ENCODE results near the gene ZBTB24. TPM values are rescaled to one million over a fixed set of nuclear protein-coding genes. Genes with fewer than 3 reads are reported as not detected.

Gene ZBTB24
- total and polyA plus RNA-seq, 2 donors, result 9.2 TPM

DNA sequence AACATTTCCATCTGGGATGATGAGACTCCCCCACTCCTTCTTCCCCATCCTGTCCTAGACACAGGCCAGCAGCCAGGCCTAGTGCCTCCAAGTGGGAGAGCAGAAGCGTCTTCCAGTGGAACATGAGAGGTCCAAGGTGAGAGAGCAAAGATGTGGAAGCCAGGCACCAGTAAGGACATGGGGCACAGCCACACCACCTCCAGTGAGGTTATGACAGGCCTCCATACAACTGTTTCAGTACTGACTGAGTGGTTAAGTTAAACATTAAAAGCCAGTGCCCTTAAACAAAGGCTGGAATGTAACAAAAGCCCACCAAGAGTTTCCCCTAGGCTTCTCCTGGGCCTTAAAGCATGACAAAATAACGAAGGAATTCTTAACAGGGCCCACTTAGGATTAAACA lies 5.3 kb downstream of the ZBTB24 start:
- peaks cover 31 to 44% of the 10 kb centered on the region in 2 donors for H3K4me1 ChIP-seq (ENCODE audit: control insufficient read depth in 2 of 2, insufficient read depth in 2 of 2, low read length in 2 of 2)
- H3K4me3 ChIP-seq (ENCODE audit: low read length in 2 of 2), result no peak overlapping the region
- H3K9me3 ChIP-seq (ENCODE audit: control insufficient read depth in 2 of 2, insufficient read depth in 1 of 2, low read length in 1 of 2), result peaks cover 0 to 2% of the 10 kb centered on the region in 2 donors
- 95% methylated on average over 2 of the region's 2 CpGs for WGBS
- peaks cover 30 to 71% of the 10 kb centered on the region in 2 donors for H3K36me3 ChIP-seq (ENCODE audit: control insufficient read depth in 2 of 2, insufficient read depth in 2 of 2, low read length in 1 of 2)
- no peak overlapping the region for H3K27ac ChIP-seq (ENCODE audit: low read depth in 1 of 2, low read length in 1 of 2)
- no peaks in the 10 kb centered on the region for H3K27me3 ChIP-seq (ENCODE audit: control insufficient read depth in 2 of 2, insufficient read depth in 1 of 2, low read length in 1 of 2)
- DNase-seq (ENCODE audit: low read depth in 6 of 9, low spot score in 9 of 9), result no peak

DNA sequence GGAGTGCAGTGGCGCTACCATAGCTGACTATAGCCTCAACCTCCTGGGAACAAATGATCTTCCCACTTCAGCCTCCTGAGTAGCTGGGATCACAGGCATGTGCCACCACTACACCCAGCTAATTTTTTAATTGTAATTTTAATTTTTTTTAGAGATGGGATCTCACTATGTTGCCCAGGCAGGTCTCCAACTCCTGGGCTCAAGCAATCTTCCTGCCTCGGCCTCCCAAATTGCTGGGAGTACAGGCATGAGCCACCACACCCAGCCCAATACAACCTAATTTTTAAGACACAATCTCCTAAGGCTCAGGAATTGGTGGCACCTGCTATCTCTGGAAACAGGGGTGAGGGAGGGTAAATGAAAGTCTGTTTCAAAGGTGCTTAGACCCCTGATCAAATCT lies 5.8 kb downstream of the ZBTB24 start:
- Histone ChIP-seq H3K4me1 (ENCODE audit: control insufficient read depth in 2 of 2, insufficient read depth in 2 of 2, low read length in 2 of 2) (peaks cover 29 to 40% of the 10 kb centered on the region in 2 donors), H3K4me3 (ENCODE audit: low read length in 2 of 2) (no peak overlapping the region), H3K9me3 (ENCODE audit: control insufficient read depth in 2 of 2, insufficient read depth in 1 of 2, low read length in 1 of 2) (peaks cover 0 to 2% of the 10 kb centered on the region in 2 donors), H3K36me3 (ENCODE audit: control insufficient read depth in 2 of 2, insufficient read depth in 2 of 2, low read length in 1 of 2) (peaks cover 35 to 76% of the 10 kb centered on the region in 2 donors), H3K27me3 (ENCODE audit: control insufficient read depth in 2 of 2, insufficient read depth in 1 of 2, low read length in 1 of 2) (no peaks in the 10 kb centered on the region), H3K27ac (ENCODE audit: low read depth in 1 of 2, low read length in 1 of 2) (no peak overlapping the region)
- 97% methylated on average over 2 of the region's 2 CpGs for WGBS
- DNase-seq (ENCODE audit: low read depth in 6 of 9, low spot score in 9 of 9), result no peak

- peaks cover 48 to 81% of the 10 kb centered on the region in 2 donors for H3K36me3 ChIP-seq (ENCODE audit: control insufficient read depth in 2 of 2, insufficient read depth in 2 of 2, low read length in 1 of 2)
- peaks cover 17 to 26% of the 10 kb centered on the region in 2 donors for H3K4me1 ChIP-seq (ENCODE audit: control insufficient read depth in 2 of 2, insufficient read depth in 2 of 2, low read length in 2 of 2)
- no peak overlapping the region for H3K4me3 ChIP-seq (ENCODE audit: low read length in 2 of 2)
- H3K27me3 ChIP-seq (ENCODE audit: control insufficient read depth in 2 of 2, insufficient read depth in 1 of 2, low read length in 1 of 2), result no peaks in the 10 kb centered on the region
- DNase-seq (ENCODE audit: low read depth in 6 of 9, low spot score in 9 of 9), result no peak
- H3K9me3 ChIP-seq (ENCODE audit: control insufficient read depth in 2 of 2, insufficient read depth in 1 of 2, low read length in 1 of 2), result peaks cover 0 to 2% of the 10 kb centered on the region in 2 donors
- 96% methylated on average over 2 of the region's 2 CpGs for WGBS
- no peak overlapping the region for H3K27ac ChIP-seq (ENCODE audit: low read depth in 1 of 2, low read length in 1 of 2)
Observed at GRCh38 chr6:109475625-109476024, 7.4 kb downstream of the ZBTB24 start.

GRCh38 chr6:109474995-109475394 lies 8.0 kb downstream of the ZBTB24 start:
- DNase-seq (ENCODE audit: low read depth in 6 of 9, low spot score in 9 of 9), result no peak
- Histone ChIP-seq H3K27ac (ENCODE audit: low read depth in 1 of 2, low read length in 1 of 2) (no peak overlapping the region), H3K36me3 (ENCODE audit: control insufficient read depth in 2 of 2, insufficient read depth in 2 of 2, low read length in 1 of 2) (peaks cover 55 to 81% of the 10 kb centered on the region in 2 donors), H3K9me3 (ENCODE audit: control insufficient read depth in 2 of 2, insufficient read depth in 1 of 2, low read length in 1 of 2) (peaks cover 0 to 2% of the 10 kb centered on the region in 2 donors), H3K4me1 (ENCODE audit: control insufficient read depth in 2 of 2, insufficient read depth in 2 of 2, low read length in 2 of 2) (peaks cover 11 to 23% of the 10 kb centered on the region in 2 donors), H3K27me3 (ENCODE audit: control insufficient read depth in 2 of 2, insufficient read depth in 1 of 2, low read length in 1 of 2) (no peaks in the 10 kb centered on the region), H3K4me3 (ENCODE audit: low read length in 2 of 2) (no peak overlapping the region)
- 98% methylated on average over 4 of the region's 4 CpGs for WGBS

GRCh38 chr6:109473120-109473519 lies 9.9 kb downstream of the ZBTB24 start:
- WGBS, result 98% methylated on average over 3 of the region's 3 CpGs
- peaks cover 11 to 17% of the 10 kb centered on the region in 2 donors for H3K4me1 ChIP-seq (ENCODE audit: control insufficient read depth in 2 of 2, insufficient read depth in 2 of 2, low read length in 2 of 2)
- H3K36me3 ChIP-seq (ENCODE audit: control insufficient read depth in 2 of 2, insufficient read depth in 2 of 2, low read length in 1 of 2), result peaks cover 61 to 80% of the 10 kb centered on the region in 2 donors
- no peak for DNase-seq (ENCODE audit: low read depth in 6 of 9, low spot score in 9 of 9)
- no peak overlapping the region for H3K4me3 ChIP-seq (ENCODE audit: low read length in 2 of 2)
- H3K27ac ChIP-seq (ENCODE audit: low read depth in 1 of 2, low read length in 1 of 2), result no peak overlapping the region
- H3K27me3 ChIP-seq (ENCODE audit: control insufficient read depth in 2 of 2, insufficient read depth in 1 of 2, low read length in 1 of 2), result no peaks in the 10 kb centered on the region
- H3K9me3 ChIP-seq (ENCODE audit: control insufficient read depth in 2 of 2, insufficient read depth in 1 of 2, low read length in 1 of 2), result peaks cover 0 to 2% of the 10 kb centered on the region in 2 donors

- no peak overlapping the region for H3K27ac ChIP-seq (ENCODE audit: low read depth in 1 of 2, low read length in 1 of 2)
- peaks cover 6 to 9% of the 10 kb centered on the region in 2 donors for H3K4me1 ChIP-seq (ENCODE audit: control insufficient read depth in 2 of 2, insufficient read depth in 2 of 2, low read length in 2 of 2)
- no peaks in the 10 kb centered on the region for H3K9me3 ChIP-seq (ENCODE audit: control insufficient read depth in 2 of 2, insufficient read depth in 1 of 2, low read length in 1 of 2)
- 97% methylated on average over 9 of the region's 9 CpGs for whole genome bisulfite sequencing
- no peak for DNase-seq (ENCODE audit: low read depth in 6 of 9, low spot score in 9 of 9)
- peaks cover 54 to 80% of the 10 kb centered on the region in 2 donors for H3K36me3 ChIP-seq (ENCODE audit: control insufficient read depth in 2 of 2, insufficient read depth in 2 of 2, low read length in 1 of 2)
- no peak overlapping the region for H3K4me3 ChIP-seq (ENCODE audit: low read length in 2 of 2)
- no peaks in the 10 kb centered on the region for H3K27me3 ChIP-seq (ENCODE audit: control insufficient read depth in 2 of 2, insufficient read depth in 1 of 2, low read length in 1 of 2)
Observed at GRCh38 chr6:109472132-109472995, 10.7 kb downstream of the ZBTB24 start.

DNA sequence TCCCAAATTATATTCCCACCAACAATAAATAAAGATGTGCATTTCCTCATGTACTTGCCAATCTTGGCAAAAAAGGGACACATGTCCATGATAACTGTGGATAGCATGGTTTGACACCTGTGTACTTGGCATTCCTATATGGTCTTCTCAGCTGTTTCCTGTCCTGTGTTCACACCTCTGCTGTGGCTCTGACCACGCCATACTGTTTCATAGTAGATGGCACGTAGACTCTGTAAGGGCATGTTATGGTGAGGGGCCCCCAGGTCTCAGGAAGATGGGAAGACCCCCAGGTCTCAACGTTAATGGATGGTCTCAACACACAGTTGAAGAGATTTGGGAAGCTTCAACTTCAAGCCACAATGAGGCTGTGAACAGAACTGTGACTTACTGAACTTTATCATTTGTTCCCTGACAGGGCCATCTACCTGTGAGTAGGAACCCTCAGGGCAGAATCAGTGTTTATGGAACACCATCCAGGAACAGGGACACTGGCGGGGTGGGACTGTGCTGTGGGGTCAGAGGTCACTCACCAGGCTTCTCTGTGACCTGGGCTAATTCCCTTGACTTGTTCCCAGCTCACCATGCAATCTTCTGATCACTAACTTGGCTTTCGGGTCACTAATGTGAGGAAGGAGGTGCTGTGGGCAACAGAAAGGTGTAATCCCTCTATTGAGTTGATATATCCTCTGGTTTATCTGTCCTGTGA lies 11.8 kb downstream of the ZBTB24 start:
- no peaks in the 10 kb centered on the region for H3K27me3 ChIP-seq (ENCODE audit: control insufficient read depth in 2 of 2, insufficient read depth in 1 of 2, low read length in 1 of 2)
- no peak for DNase-seq (ENCODE audit: low read depth in 6 of 9, low spot score in 9 of 9)
- WGBS, result 98% methylated on average over 5 of the region's 5 CpGs
- H3K9me3 ChIP-seq (ENCODE audit: control insufficient read depth in 2 of 2, insufficient read depth in 1 of 2, low read length in 1 of 2), result no peaks in the 10 kb centered on the region
- no peak overlapping the region for H3K4me3 ChIP-seq (ENCODE audit: low read length in 2 of 2)
- H3K27ac ChIP-seq (ENCODE audit: low read depth in 1 of 2, low read length in 1 of 2), result no peak overlapping the region
- peaks cover 53 to 84% of the 10 kb centered on the region in 2 donors for H3K36me3 ChIP-seq (ENCODE audit: control insufficient read depth in 2 of 2, insufficient read depth in 2 of 2, low read length in 1 of 2)
- H3K4me1 ChIP-seq (ENCODE audit: control insufficient read depth in 2 of 2, insufficient read depth in 2 of 2, low read length in 2 of 2), result peaks cover 3 to 8% of the 10 kb centered on the region in 2 donors

- 98% methylated on average over 5 of the region's 5 CpGs for WGBS
- peaks cover 3 to 8% of the 10 kb centered on the region in 2 donors for H3K4me1 ChIP-seq (ENCODE audit: control insufficient read depth in 2 of 2, insufficient read depth in 2 of 2, low read length in 2 of 2)
- H3K27ac ChIP-seq (ENCODE audit: low read depth in 1 of 2, low read length in 1 of 2), result no peak overlapping the region
- no peaks in the 10 kb centered on the region for H3K9me3 ChIP-seq (ENCODE audit: control insufficient read depth in 2 of 2, insufficient read depth in 1 of 2, low read length in 1 of 2)
- no peaks in the 10 kb centered on the region for H3K27me3 ChIP-seq (ENCODE audit: control insufficient read depth in 2 of 2, insufficient read depth in 1 of 2, low read length in 1 of 2)
- DNase-seq (ENCODE audit: low read depth in 6 of 9, low spot score in 9 of 9), result no peak
- no peak overlapping the region for H3K4me3 ChIP-seq (ENCODE audit: low read length in 2 of 2)
- peaks cover 50 to 81% of the 10 kb centered on the region in 2 donors for H3K36me3 ChIP-seq (ENCODE audit: control insufficient read depth in 2 of 2, insufficient read depth in 2 of 2, low read length in 1 of 2)
Observed at GRCh38 chr6:109469591-109470189, 13.3 kb downstream of the ZBTB24 start.

DNA sequence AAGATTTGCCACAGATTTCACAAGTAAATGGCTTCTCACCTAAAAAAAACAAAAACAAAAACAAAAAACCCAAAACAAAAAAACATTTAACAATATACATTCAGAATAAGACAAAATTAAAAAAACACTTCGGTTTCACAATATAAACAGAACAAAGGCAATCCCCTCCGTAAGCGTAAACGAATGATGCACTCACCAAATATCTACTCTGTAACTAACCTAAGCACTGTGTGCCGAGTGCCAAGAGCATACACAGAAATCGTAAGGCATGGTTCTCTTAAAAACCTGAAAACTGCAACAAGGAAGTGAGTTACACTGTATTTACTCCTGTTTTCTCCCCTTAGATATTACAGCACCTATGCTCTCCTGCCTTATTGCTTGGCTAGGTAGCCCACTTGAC lies 15.3 kb downstream of the ZBTB24 start:
- no peak for DNase-seq (ENCODE audit: low read depth in 6 of 9, low spot score in 9 of 9)
- Histone ChIP-seq H3K4me3 (ENCODE audit: low read length in 2 of 2) (no peak overlapping the region), H3K27ac (ENCODE audit: low read depth in 1 of 2, low read length in 1 of 2) (no peak overlapping the region), H3K27me3 (ENCODE audit: control insufficient read depth in 2 of 2, insufficient read depth in 1 of 2, low read length in 1 of 2) (no peaks in the 10 kb centered on the region), H3K36me3 (ENCODE audit: control insufficient read depth in 2 of 2, insufficient read depth in 2 of 2, low read length in 1 of 2) (peaks cover 38 to 72% of the 10 kb centered on the region in 2 donors), H3K4me1 (ENCODE audit: control insufficient read depth in 2 of 2, insufficient read depth in 2 of 2, low read length in 2 of 2) (peaks cover 3 to 8% of the 10 kb centered on the region in 2 donors), H3K9me3 (ENCODE audit: control insufficient read depth in 2 of 2, insufficient read depth in 1 of 2, low read length in 1 of 2) (no peaks in the 10 kb centered on the region)
- WGBS, result 98% methylated on average over 6 of the region's 6 CpGs
